ENCODE results near the gene RBPJ. TPM values are rescaled to one million over a fixed set of nuclear protein-coding genes. Genes with fewer than 3 reads are reported as not detected.
A peak's percentile ranks its signal among the peaks of the same experiment; 100 is the strongest.

Gene RBPJ
- total RNA-seq, 1 experiment from 2014 or later: 33.7 TPM

- Histone ChIP-seq H3K4me1 (ENCODE audit: control insufficient read depth, insufficient read depth, low read length) (no peaks in the 10 kb centered on the region), H3K27ac (ENCODE audit: low read length) (no peak overlapping the region), H3K4me3 (ENCODE audit: low read depth in 2 of 2, low read length in 2 of 2) (no peak overlapping the region), H3K9me3 (ENCODE audit: control insufficient read depth, insufficient read depth, low read depth, low read length) (no peaks in the 10 kb centered on the region), H3K36me3 (ENCODE audit: control insufficient read depth, insufficient read depth, low read length) (no peaks in the 10 kb centered on the region), H3K27me3 (ENCODE audit: control insufficient read depth, insufficient read depth, low read length) (no peaks in the 10 kb centered on the region)
- intact Hi-C loops (cut with micrococcal nuclease; ENCODE audit: unreplicated experiment) (no loop called here), in situ Hi-C loops (cut with HindIII; ENCODE audit: low pct_unique_long_range_greater_than_20kb, low sequenced_read_pairs) (no loop called here)
- POLR2A ChIA-PET: no interaction called here
- CTCF ChIA-PET: no interaction called here
- no TSS peak for BruUV-seq (replicated peaks)
- TF ChIP-seq SIN3A (IDR thresholded peaks at IDR 0.05; ENCODE audit: borderline replicate concordance, insufficient read depth, low read depth, low read length): no peak
- TF ChIP-seq TCF7L2 (IDR thresholded peaks at IDR 0.05; ENCODE audit: low read depth, low read length): no peak
- TF ChIP-seq REST (IDR thresholded peaks at IDR 0.05; ENCODE audit: insufficient read depth in 1 of 2, low read depth in 2 of 2, low read length in 1 of 2): no peak
- no peak for TF ChIP-seq POLR2AphosphoS5 (IDR thresholded peaks at IDR 0.05; ENCODE audit: low read depth, low read length)
- TF ChIP-seq CTCF (IDR thresholded peaks at IDR 0.05): no peak
- no peak for ATAC-seq
- DNase-seq (ENCODE audit: low read depth, low spot score): no peak
These were observed 126.6 kb downstream of the RBPJ start for GRCh38 chr4:26447378-26447777.

- in situ Hi-C loops (cut with HindIII; ENCODE audit: low pct_unique_long_range_greater_than_20kb, low sequenced_read_pairs): no loop called here
- DNase-seq (ENCODE audit: low read depth, low spot score) (no peak), ATAC-seq (peak; percentile 58; the same call in 1 of the 2 replicates)
- POLR2A ChIA-PET: no interaction called here
- CTCF ChIA-PET: no interaction called here
- TF ChIP-seq POLR2AphosphoS5 (IDR thresholded peaks at IDR 0.05; ENCODE audit: low read depth, low read length) (no peak), SIN3A (IDR thresholded peaks at IDR 0.05; ENCODE audit: borderline replicate concordance, insufficient read depth, low read depth, low read length) (no peak), CTCF (IDR thresholded peaks at IDR 0.05) (no peak), TCF7L2 (IDR thresholded peaks at IDR 0.05; ENCODE audit: low read depth, low read length) (no peak), REST (IDR thresholded peaks at IDR 0.05; ENCODE audit: insufficient read depth in 1 of 2, low read depth in 2 of 2, low read length in 1 of 2) (no peak)
- Histone ChIP-seq H3K9me3 (ENCODE audit: control insufficient read depth, insufficient read depth, low read depth, low read length) (no peaks in the 10 kb centered on the region), H3K4me3 (ENCODE audit: low read depth in 2 of 2, low read length in 2 of 2) (no peak overlapping the region), H3K27ac (ENCODE audit: low read length) (no peak overlapping the region), H3K27me3 (ENCODE audit: control insufficient read depth, insufficient read depth, low read length) (no peaks in the 10 kb centered on the region), H3K4me1 (ENCODE audit: control insufficient read depth, insufficient read depth, low read length) (no peaks in the 10 kb centered on the region), H3K36me3 (ENCODE audit: control insufficient read depth, insufficient read depth, low read length) (no peaks in the 10 kb centered on the region)
- intact Hi-C loops (cut with micrococcal nuclease; ENCODE audit: unreplicated experiment): no loop called here
- BruUV-seq (replicated peaks): no TSS peak
These were observed 129.6 kb downstream of the RBPJ start for GRCh38 chr4:26450418-26450817.

Data from Panc1 (cell line).